ENCODE results near the gene PF4V1.

The PF4V1 gene

GRCh38 chr4:73844806-73845205 is 8.3 kb upstream of the PF4V1 start:
- in situ Hi-C loops (cut with HindIII; ENCODE audit: low sequenced_read_pairs) = no loop called here

- in situ Hi-C loops (cut with HindIII; ENCODE audit: low sequenced_read_pairs) = no loop called here
Observed at GRCh38 chr4:73847526-73848182, 5.4 kb upstream of the PF4V1 start.

- in situ Hi-C loops (cut with HindIII; ENCODE audit: low sequenced_read_pairs) = no loop called here
Observed at GRCh38 chr4:73848183-73848777, 4.8 kb upstream of the PF4V1 start.

DNA sequence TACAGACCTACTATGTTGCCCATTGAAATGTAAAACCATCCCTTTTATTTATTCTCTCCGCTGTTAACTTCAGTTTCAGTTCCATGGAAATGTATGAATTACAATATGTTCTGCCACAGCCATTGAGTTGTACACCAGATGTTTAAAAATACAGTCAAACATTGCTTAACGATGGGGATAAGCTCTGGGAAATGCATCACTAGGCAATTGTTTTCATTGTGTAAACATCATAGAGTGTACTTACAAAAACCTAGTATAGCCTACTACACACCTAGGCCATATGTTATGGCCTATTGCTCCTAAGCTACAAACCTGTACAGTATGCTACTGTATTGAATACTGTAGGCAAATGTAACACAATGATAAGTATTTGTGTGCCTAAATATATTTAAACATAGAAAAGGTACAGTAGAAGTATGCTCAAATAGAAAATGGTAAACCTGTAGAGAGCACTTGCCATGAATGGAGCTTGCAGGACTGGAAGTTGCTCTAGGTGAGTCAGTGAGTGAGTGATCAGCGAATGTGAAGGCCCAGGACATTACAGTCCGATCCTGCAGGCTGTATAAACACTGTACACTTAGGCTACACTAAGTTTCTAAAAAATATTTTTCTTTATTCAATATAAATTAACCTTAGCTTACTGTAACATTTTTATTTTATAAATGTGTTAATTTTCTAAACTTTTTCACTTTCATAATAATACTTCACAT is 2.7 kb upstream of the PF4V1 start:
- in situ Hi-C loops (cut with HindIII; ENCODE audit: low sequenced_read_pairs) = no loop called here

GRCh38 chr4:73851293-73851692 is 1.8 kb upstream of the PF4V1 start:
- in situ Hi-C loops (cut with HindIII; ENCODE audit: low sequenced_read_pairs) = no loop called here

GRCh38 chr4:73852771-73853170 is 325 bp upstream of the PF4V1 start:
- in situ Hi-C loops (cut with HindIII; ENCODE audit: low sequenced_read_pairs) = no loop called here

GRCh38 chr4:73853718-73854473 is 800 bp downstream of the PF4V1 start:
- in situ Hi-C loops (cut with HindIII; ENCODE audit: low sequenced_read_pairs) = no loop called here

GRCh38 chr4:73855406-73855805 is 2.3 kb downstream of the PF4V1 start:
- in situ Hi-C loops (cut with HindIII; ENCODE audit: low sequenced_read_pairs) = no loop called here

DNA sequence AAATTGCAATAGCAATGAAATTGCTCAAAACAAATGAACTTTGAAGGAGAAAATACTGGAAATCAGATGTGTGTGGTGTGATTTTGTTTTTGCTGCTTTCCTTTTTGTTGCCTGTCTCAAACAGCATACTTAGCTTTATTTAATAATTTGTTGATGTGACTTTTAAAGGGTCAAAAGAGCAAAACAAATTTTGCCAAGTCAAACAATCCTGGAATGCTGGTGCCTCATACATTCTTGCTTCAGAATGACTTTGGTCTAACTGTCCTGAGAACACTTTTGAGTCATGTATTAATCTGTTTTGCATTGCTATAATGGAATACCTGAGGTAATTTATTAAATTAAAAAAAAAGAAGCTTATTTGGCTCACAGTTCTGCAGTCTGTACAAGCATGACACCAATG is 3.4 kb downstream of the PF4V1 start:
- in situ Hi-C loops (cut with HindIII; ENCODE audit: low sequenced_read_pairs) = no loop called here

GRCh38 chr4:73859614-73860088 is 6.6 kb downstream of the PF4V1 start:
- in situ Hi-C loops (cut with HindIII; ENCODE audit: low sequenced_read_pairs) = loop anchor here (5.0 kb wide), 1 partner anchor 177 kb away; no protein-coding TSS in a partner anchor

DNA sequence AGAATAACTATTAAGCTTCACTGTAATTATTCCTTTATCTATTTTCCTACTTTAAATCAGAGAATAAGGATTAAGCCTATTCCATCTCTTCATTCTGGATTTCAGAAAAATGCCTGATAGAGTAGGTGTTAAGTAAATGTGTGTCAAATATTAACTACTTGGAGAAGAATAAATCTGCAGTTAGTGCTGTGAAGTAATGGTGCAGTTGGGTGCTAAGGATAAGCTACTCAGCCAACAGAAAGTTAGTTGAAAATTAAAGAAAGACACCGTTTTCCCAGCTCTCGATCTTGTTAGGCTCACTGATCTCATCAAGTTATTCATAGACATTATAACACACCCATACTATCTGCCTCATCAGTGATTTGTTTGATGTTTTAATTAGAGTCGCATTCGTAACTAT is 7.1 kb downstream of the PF4V1 start:
- in situ Hi-C loops (cut with HindIII; ENCODE audit: low sequenced_read_pairs) = loop anchor here (5.0 kb wide), 1 partner anchor 178 kb away; no protein-coding TSS in a partner anchor

- in situ Hi-C loops (cut with HindIII; ENCODE audit: low sequenced_read_pairs) = loop anchor here (5.0 kb wide), 1 partner anchor 179 kb away; no protein-coding TSS in a partner anchor
Observed at GRCh38 chr4:73860917-73861316, 7.8 kb downstream of the PF4V1 start.

- in situ Hi-C loops (cut with HindIII; ENCODE audit: low sequenced_read_pairs) = loop anchor here (5.0 kb wide), 1 partner anchor 180 kb away; no protein-coding TSS in a partner anchor
Observed at GRCh38 chr4:73862322-73862721, 9.2 kb downstream of the PF4V1 start.

DNA sequence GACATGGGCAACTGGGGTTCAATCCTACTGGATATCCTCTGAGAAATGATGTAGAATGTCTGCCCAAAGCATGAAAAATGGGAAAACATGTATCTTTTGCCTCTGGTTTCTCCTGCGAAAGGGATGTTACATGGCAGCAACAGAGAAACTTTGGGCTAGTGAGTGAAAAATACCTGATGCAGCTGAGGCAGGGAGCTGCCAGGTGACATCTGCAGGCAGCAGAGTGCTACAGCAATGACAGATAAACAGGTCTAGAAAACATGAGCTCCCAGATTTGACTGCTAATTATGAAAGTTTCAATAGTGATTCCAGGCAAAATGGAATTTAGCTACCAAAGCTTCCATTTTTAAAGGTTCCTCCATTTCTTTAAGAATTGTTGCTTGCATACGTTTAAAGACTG is 11.3 kb downstream of the PF4V1 start:
- in situ Hi-C loops (cut with HindIII; ENCODE audit: low sequenced_read_pairs) = loop anchor here (5.0 kb wide), 1 partner anchor 182 kb away; no protein-coding TSS in a partner anchor

DNA sequence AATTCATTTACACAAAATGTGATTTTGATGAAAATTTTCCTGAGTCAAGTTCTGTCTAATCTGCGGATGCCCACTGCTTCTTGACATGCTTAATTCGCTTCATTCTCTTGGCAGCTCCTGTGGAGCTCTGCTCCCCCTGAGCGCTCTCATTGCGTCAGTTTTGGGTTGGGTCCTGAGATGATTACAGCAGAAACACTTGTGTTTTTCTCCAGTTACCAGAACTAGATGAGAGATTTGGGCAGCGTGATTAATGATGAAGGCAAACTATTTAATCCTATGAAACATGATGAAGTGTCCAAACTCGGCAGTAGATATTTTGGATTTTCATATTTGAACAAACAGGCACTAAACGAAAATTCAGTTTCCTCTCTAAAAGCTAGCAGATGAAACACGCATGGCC is 11.9 kb downstream of the PF4V1 start:
- in situ Hi-C loops (cut with HindIII; ENCODE audit: low sequenced_read_pairs) = loop anchor here (5.0 kb wide), 1 partner anchor 183 kb away; no protein-coding TSS in a partner anchor

DNA sequence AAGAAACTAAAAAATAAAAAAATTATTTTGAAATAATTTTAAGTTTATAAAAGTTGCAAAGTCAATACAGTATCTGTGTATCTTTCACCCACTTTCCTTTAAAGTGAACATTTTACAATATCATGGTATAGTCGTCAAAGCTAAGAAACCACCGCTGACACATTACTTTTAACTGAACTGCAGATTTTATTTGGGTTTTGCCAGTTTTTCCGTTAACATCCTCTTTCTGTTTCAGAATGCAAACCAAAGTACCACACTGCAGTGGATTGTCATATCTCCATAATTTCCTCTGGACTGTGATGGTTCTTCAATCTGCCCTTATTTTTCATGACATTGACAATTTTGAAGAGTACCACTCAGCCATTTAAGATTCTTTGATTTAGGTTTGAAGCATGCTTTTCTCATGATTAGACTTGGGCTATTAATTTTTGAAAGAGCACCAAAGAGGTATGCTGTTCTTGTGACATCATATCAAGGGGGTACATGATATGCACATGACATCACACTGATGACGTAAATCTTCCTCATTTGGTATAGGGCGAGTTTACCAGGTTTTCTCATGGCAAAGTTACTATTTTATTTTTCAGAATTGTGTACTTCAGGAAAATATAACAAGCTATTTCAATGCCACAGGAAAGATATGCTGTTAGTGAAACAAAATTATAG is 12.5 kb downstream of the PF4V1 start:
- in situ Hi-C loops (cut with HindIII; ENCODE audit: low sequenced_read_pairs) = no loop called here

DNA sequence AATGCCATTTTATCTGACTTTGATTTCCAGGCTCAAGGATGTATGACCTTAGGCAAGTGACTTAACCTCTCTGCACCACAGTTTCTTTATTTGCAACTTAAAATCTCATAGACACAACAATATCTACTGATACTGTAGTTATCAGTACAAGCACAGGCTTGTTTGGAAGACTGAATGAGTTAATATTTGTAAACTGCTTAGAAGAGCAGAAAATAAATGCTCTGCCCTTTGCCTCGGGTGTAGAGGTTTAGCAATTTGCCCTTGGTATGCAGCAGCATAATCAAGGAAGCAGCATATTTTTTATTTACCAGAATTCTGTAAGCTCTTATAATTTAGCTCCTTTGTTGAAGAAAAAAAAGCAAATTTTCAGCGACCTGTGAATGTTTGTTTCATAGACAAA is 13.2 kb downstream of the PF4V1 start:
- in situ Hi-C loops (cut with HindIII; ENCODE audit: low sequenced_read_pairs) = no loop called here

GRCh38 chr4:73867783-73868182 is 14.7 kb downstream of the PF4V1 start:
- in situ Hi-C loops (cut with HindIII; ENCODE audit: low sequenced_read_pairs) = no loop called here

GRCh38 chr4:73868206-73869129 is 15.4 kb downstream of the PF4V1 start:
- in situ Hi-C loops (cut with HindIII; ENCODE audit: low sequenced_read_pairs) = no loop called here
